ENCODE data around the gene SERPINE1.
"Not testable (repeated sequence)": the region's sequence is repeated elsewhere in the genome, so short reads cannot be mapped to it uniquely, and the experiment has no call there.

SERPINE1 gene

GRCh38 chr7:101112233-101112632 lies 14.7 kb upstream of the SERPINE1 start:
- no peak for TF ChIP-seq CTCF (IDR thresholded peaks at IDR 0.05; ENCODE audit: low read depth, low read length)
- DNase-seq (ENCODE audit: extremely low read depth, low read depth), result no peak

- DNase-seq (ENCODE audit: extremely low read depth, low read depth), result not testable (repeated sequence)
Observed at GRCh38 chr7:101113140-101113539, 13.8 kb upstream of the SERPINE1 start.

- TF ChIP-seq CTCF (IDR thresholded peaks at IDR 0.05; ENCODE audit: low read depth, low read length), result no peak
- no peak for DNase-seq (ENCODE audit: extremely low read depth, low read depth)
Observed at GRCh38 chr7:101113836-101114235, 13.1 kb upstream of the SERPINE1 start.

- no peak for DNase-seq (ENCODE audit: extremely low read depth, low read depth)
- no peak for TF ChIP-seq CTCF (IDR thresholded peaks at IDR 0.05; ENCODE audit: low read depth, low read length)
Observed at GRCh38 chr7:101114492-101114891, 12.4 kb upstream of the SERPINE1 start.

- no peak for TF ChIP-seq CTCF (IDR thresholded peaks at IDR 0.05; ENCODE audit: low read depth, low read length)
- DNase-seq (ENCODE audit: extremely low read depth, low read depth), result no peak
Observed at GRCh38 chr7:101115215-101115614, 11.7 kb upstream of the SERPINE1 start.

- DNase-seq (ENCODE audit: extremely low read depth, low read depth), result no peak
Observed at GRCh38 chr7:101116898-101117297, 10.0 kb upstream of the SERPINE1 start.

GRCh38 chr7:101118856-101119255 lies 8.0 kb upstream of the SERPINE1 start:
- no peak for TF ChIP-seq CTCF (IDR thresholded peaks at IDR 0.05; ENCODE audit: low read depth, low read length)
- DNase-seq (ENCODE audit: extremely low read depth, low read depth), result no peak

More at GRCh38 chr7:101116898-101117297, 10.0 kb upstream of the SERPINE1 start:
- no peak for TF ChIP-seq CTCF (IDR thresholded peaks at IDR 0.05; ENCODE audit: low read depth, low read length)

- TF ChIP-seq CTCF (IDR thresholded peaks at IDR 0.05; ENCODE audit: low read depth, low read length), result no peak
- DNase-seq (ENCODE audit: extremely low read depth, low read depth), result no peak
Observed at GRCh38 chr7:101119876-101120275, 7.0 kb upstream of the SERPINE1 start.

Measured in AG09319 (cell line).